HG03108 (cell line): ENCODE measurements around the gene MAGEF1.

ENCODE experiments used
- ATAC-seq: cut with Tn5 transposase; IDR thresholded peaks from one replicate; pipeline ENCODE4 v1.9.1; 2021; ENCODE audit warnings: moderate library complexity; ENCODE audit not compliant: unreplicated experiment

MAGEF1 gene

DNA sequence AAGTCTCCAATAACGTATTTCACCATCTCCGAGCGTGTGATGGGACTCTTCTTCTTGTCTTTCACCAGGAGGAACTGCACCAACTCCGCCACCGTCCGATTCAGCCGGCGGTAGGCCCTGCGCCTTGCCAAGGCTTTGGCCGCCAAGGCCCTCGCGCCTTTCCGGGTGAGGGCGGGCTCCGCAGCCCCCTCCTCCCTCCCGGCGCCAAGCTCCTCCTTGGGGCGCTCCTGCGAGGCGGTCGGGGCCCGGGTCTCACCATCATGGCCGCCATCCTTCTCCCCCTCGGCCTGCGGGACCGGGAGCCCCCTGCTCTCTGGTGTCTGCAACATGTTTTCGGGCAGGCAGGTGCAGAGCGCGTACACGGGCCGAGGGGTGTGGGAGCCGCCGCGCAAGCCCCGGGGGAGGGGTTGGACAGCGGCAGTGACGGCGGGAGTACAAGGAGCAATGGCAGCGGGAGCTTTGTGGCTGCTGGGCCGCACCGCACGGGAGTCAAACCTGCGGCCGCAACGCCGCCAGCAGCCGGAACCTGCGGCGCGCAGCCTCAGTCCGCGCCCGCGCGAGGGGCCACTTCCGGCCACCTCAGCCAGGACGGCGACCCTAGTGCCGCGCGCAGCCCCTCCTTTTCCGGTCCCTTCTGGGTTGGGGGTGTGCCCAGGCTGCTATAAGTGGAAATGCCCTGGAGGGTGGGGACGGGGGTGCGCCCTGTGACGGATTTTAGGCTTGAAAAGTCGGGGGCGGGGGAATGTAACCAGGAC lies at the start of gene MAGEF1:
MAGEF1 (minus strand) TSS at position 572 of the 755 bp plus-strand sequence; CDS start at position 329, 243 bp downstream.
- ATAC-seq: peak; percentile 82

GRCh38 chr3:184761075-184761841 lies 49.4 kb upstream of the MAGEF1 start:
- no peak for ATAC-seq

GRCh38 chr3:184760337-184761074 lies 48.6 kb upstream of the MAGEF1 start:
- no peak for ATAC-seq

GRCh38 chr3:184759666-184760200 lies 47.9 kb upstream of the MAGEF1 start:
- no peak for ATAC-seq

GRCh38 chr3:184758056-184758455 lies 46.2 kb upstream of the MAGEF1 start:
- ATAC-seq: no peak

DNA sequence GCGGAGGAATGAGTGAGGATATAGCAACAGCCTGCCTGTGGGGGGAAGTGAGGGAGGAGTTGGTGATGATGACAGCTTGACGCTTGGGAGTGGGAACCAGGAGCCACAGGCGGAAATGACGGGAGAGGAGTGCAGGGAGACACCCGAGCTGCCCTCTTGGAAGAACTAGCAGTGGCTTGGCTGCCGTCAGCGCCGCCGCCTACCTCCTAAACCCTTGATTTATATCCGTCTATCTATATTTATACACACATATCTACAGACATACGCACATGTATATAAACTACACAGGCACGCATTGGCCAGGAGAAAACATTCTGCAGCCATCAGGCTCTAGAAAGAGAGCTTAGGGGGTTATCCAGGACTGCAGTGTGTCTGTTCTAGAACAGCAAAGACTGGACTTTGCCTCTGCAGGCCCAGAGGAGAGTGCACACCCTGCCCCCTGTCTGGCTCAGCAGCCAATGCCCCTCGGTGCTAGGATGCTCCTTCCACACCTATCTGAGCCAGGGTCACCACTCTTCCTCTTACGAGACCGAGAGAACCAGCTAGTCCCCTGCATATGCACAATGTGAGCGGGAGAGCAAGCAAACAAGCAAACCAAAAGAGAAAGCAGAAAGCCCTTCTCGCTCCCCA lies 45.3 kb upstream of the MAGEF1 start:
- ATAC-seq: no peak

- no peak for ATAC-seq
These were observed 44.5 kb upstream of the MAGEF1 start for GRCh38 chr3:184756151-184757021.

- ATAC-seq: no peak
These were observed 43.5 kb upstream of the MAGEF1 start for GRCh38 chr3:184755315-184755731.

DNA sequence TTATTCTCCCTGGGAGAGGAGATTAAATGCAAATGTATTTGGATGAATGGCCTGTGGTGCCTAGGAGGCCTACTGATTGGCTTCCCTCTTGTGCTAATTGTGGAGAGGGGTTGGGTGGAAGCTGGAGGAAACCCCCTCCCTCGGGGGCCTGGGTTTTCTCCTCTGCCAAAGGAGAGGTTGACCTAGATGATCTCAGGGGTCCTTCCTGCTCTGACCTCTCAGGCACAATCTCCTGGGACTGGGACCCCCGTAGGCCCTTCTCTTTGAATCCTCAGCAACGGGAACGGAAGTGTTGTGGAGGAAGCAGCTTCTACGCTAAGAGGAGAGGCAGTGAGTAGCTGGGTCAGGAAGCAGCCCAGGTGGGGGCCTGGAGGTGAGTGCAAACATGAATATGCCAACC lies 40.5 kb upstream of the MAGEF1 start:
- ATAC-seq: no peak

DNA sequence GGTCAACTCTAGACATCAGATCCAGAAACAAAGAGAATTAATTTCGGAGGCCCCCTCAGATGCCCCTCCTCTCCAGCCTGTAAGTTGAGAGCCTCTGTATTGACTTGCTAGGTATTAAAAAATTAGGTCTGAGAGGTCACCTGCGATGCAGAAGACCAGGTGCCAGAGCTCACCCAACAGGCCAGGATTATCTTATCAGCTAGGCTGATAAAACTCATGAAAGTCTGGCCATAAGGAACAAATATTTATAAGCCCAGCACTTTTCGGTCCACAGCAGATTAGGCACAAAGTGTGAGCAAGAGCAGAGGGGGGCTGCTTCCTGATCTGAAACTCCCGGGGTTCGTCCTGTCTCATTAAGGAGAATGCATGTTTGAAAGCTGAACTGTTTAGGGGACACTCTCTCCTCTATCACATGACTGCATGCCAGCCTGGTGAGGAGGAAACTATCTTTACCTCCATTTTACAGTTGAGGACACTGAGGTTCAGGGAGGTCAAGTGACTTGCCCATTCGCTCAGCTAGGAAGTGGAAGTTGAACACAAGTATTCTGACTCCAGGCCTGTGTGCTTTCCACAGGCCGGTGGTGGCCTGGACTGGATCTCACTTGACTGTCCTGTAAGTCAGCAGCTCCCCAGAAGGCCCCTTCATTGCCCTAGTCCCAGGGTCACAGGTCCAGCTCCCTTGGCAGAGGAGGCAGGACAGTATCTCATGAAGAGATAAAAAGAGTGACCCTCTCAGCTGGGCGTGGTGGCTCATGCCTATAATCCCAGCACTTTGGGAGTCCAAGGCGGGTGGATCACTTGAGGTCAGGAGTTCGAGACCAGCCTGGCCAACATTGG lies 39.6 kb upstream of the MAGEF1 start:
- ATAC-seq: no peak

GRCh38 chr3:184750349-184751083 lies 38.7 kb upstream of the MAGEF1 start:
- no peak for ATAC-seq

DNA sequence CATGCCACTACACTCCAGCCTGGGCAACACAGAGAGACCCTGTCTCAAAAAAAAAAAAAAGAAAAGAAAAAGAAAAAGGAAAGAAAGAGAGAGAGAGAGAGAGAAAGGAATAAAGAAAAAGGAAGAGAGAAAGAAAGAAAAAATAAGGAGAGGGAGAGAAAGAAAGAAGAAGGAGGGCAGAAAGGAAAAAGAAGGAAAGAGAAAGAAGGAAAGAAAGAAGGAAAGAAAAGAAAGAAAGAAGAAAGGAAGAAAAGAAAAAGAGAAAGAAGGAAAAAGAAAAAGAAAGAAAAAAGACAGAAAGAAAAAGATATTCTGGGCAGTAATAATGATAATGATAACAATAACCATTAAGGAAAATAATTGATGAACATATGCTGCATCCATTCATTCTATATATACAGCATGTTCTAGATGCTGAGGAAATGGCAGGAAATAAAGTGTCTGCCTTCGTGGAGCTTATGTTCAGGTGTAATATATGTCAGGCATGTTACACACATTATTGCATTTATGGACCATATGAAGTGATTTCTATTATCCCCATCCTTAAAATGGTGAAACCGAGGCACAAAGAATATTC lies 37.4 kb upstream of the MAGEF1 start:
- ATAC-seq: no peak

GRCh38 chr3:184748219-184749135 lies 36.6 kb upstream of the MAGEF1 start:
- ATAC-seq: no peak

DNA sequence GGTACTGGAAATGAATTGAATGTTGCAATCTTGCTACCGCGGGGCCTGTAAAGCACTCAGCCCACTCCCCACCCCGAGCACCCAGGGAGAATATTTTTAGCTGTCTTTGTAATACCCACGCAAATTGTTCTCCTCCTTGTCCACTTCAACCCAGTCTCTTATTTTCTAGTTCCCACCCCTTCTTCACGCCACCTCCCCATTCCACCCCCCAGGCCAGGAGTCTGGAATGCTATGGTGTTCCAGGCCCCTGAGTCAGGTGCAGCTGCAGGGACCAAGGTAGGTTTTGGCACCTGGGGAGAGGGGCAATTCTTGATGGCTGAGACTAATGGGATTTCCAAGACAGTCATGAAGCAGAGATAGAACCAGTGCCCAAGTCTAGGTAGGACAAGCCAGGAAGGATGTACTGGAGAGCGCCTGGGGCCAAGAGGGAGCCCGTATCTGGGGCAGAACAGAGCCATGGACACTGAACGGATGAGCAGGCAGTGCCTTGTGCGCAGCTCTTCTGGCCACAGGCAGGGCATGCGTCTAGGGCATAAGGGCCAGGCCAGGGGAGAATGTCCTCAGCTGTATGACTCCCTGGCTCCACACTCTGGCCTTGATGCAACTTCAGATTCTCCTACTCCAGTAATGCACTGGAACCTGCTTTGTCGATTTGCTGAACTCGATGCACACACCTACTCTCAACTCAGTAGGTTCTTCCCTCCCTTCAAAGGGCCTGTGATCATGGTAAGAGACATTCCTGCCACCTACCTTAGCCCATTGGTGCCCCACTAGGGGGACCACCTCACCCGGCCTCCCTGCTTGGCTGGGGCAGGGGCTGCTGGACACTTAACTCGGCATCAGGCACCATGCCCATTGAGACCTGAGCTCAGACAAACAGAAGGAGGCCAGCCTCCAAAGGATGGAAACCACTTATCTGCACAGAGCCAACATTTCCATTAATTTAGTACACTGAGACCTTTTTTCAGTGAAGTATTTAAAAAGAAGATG lies 34.6 kb upstream of the MAGEF1 start:
- no peak for ATAC-seq

DNA sequence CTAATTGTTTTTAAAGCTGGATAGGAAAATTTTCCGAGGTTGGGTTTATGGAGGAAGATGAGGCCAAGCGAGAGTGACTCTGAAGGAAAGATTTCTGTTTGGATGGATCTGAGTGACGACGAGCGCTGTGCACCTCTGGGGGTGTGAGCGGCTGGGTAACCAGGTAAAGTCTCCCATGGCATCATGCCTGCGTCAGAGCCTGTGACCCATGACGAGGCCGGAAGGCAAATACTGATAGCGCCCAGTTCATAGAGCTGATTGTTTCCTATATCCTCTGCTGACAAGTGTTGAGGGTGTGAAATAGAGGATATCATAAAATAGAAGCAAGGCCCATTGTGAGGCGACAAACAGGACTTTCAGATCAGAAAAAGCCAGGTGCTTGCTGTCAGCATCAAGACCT lies 33.7 kb upstream of the MAGEF1 start:
- ATAC-seq: no peak

GRCh38 chr3:184743248-184743647 lies 31.4 kb upstream of the MAGEF1 start:
- ATAC-seq: no peak
